ENCODE measurements around the gene BSPRY. TPM values are rescaled to one million over a fixed set of nuclear protein-coding genes. Genes with fewer than 3 reads are reported as not detected.

Gene BSPRY
- total and polyA plus RNA-seq, 4 donors: 8.8 to 12.7 (median 11.0) TPM

- no peak for TF ChIP-seq CTCF (IDR thresholded peaks at IDR 0.05; ENCODE audit: control extremely low read depth, extremely low read depth)
- H3K36me3 ChIP-seq (ENCODE audit: control insufficient read depth in 4 of 4, insufficient read depth in 4 of 4, low read length in 4 of 4): peaks cover 8 to 43% (median 40%) of the 10 kb centered on the region in 4 donors
- ATAC-seq (ENCODE audit: insufficient read depth, low FRiP score) (no peak), DNase-seq (no peak)
- no peak overlapping the region for H3K27ac ChIP-seq (ENCODE audit: low read depth in 1 of 2, low read length in 1 of 2)
- no peaks in the 10 kb centered on the region for H3K9me3 ChIP-seq (ENCODE audit: control insufficient read depth in 4 of 4, insufficient read depth in 3 of 4, low read length in 3 of 4)
- H3K4me1 ChIP-seq (ENCODE audit: control insufficient read depth in 5 of 5, insufficient read depth in 5 of 5, low read length in 5 of 5): no peaks in the 10 kb centered on the region
- no peaks in the 10 kb centered on the region for H3K27me3 ChIP-seq (ENCODE audit: control insufficient read depth in 3 of 3, insufficient read depth in 3 of 3, low read length in 2 of 3)
- 95 to 96% methylated on average over 11 of the region's 11 CpGs for WGBS, 2 donors
- H3K9ac ChIP-seq (ENCODE audit: insufficient read depth in 1 of 2, low read length in 2 of 2): no peak overlapping the region
- H3K4me3 ChIP-seq: no peak overlapping the region
Measured at GRCh38 chr9:113389451-113389850, 40.1 kb downstream of the BSPRY start.

- H3K27ac ChIP-seq (ENCODE audit: low read depth in 1 of 2, low read length in 1 of 2): no peak overlapping the region
- H3K4me1 ChIP-seq (ENCODE audit: control insufficient read depth in 5 of 5, insufficient read depth in 5 of 5, low read length in 5 of 5): no peaks in the 10 kb centered on the region
- 94 to 96% methylated on average over 17 of the region's 17 CpGs for WGBS, 2 donors
- no peak overlapping the region for H3K9ac ChIP-seq (ENCODE audit: insufficient read depth in 1 of 2, low read length in 2 of 2)
- no peaks in the 10 kb centered on the region for H3K9me3 ChIP-seq (ENCODE audit: control insufficient read depth in 4 of 4, insufficient read depth in 3 of 4, low read length in 3 of 4)
- ATAC-seq (ENCODE audit: insufficient read depth, low FRiP score) (no peak), DNase-seq (no peak)
- no peaks in the 10 kb centered on the region for H3K27me3 ChIP-seq (ENCODE audit: control insufficient read depth in 3 of 3, insufficient read depth in 3 of 3, low read length in 2 of 3)
- H3K36me3 ChIP-seq (ENCODE audit: control insufficient read depth in 4 of 4, insufficient read depth in 4 of 4, low read length in 4 of 4): peaks cover 8 to 43% (median 40%) of the 10 kb centered on the region in 4 donors
- H3K4me3 ChIP-seq: no peak overlapping the region
- TF ChIP-seq CTCF (IDR thresholded peaks at IDR 0.05; ENCODE audit: control extremely low read depth, extremely low read depth): no peak
Measured at GRCh38 chr9:113390192-113390960, 41.0 kb downstream of the BSPRY start.

GRCh38 chr9:113391917-113392316 is 42.6 kb downstream of the BSPRY start:
- DNase-seq (no peak), ATAC-seq (ENCODE audit: insufficient read depth, low FRiP score) (no peak)
- Histone ChIP-seq H3K36me3 (ENCODE audit: control insufficient read depth in 4 of 4, insufficient read depth in 4 of 4, low read length in 4 of 4) (peaks cover 8 to 47% (median 40%) of the 10 kb centered on the region in 4 donors), H3K27ac (ENCODE audit: low read depth in 1 of 2, low read length in 1 of 2) (no peak overlapping the region), H3K9ac (ENCODE audit: insufficient read depth in 1 of 2, low read length in 2 of 2) (no peak overlapping the region), H3K4me3 (no peak overlapping the region), H3K27me3 (ENCODE audit: control insufficient read depth in 3 of 3, insufficient read depth in 3 of 3, low read length in 2 of 3) (no peaks in the 10 kb centered on the region), H3K4me1 (ENCODE audit: control insufficient read depth in 5 of 5, insufficient read depth in 5 of 5, low read length in 5 of 5) (no peaks in the 10 kb centered on the region), H3K9me3 (ENCODE audit: control insufficient read depth in 4 of 4, insufficient read depth in 3 of 4, low read length in 3 of 4) (no peaks in the 10 kb centered on the region)
- 94 to 96% methylated on average over 7 of the region's 7 CpGs for WGBS, 2 donors
- TF ChIP-seq CTCF (IDR thresholded peaks at IDR 0.05; ENCODE audit: control extremely low read depth, extremely low read depth): no peak
